IMR-90 (cell line): ENCODE data around the gene TIRAP. TPM values are rescaled to one million over a fixed set of nuclear protein-coding genes. Genes with fewer than 3 reads are reported as not detected.

Source experiments
- ATAC-seq: fragments of 200-7000 bp; cut with Tn5 transposase; 2 replicates; pipeline ENCODE4 v1.9.1; 2020; ENCODE audit warnings: low read depth, mild to moderate bottlenecking, moderate library complexity
- BruUV-seq: library from RNA; stranded (reverse); fragments of 400-500 nt; replicated peaks from 2 replicates; lab custom pipeline; 2021; lab: Mats Ljungman, UMichigan
- CTCF ChIA-PET: fragments of 300-600 bp; formaldehyde crosslinking; extraction: SDS; loops from one replicate; lab custom pipeline; 2021; ENCODE audit warnings: antibody characterized with exemption; lab: Yijun Ruan, JAX
- POLR2A ChIA-PET: fragments of 300-600 bp; sonication (Branson Sonifier 250); formaldehyde crosslinking; loops from one replicate; lab custom pipeline; 2022; ENCODE audit warnings: antibody characterized with exemption; ENCODE audit not compliant: unreplicated experiment; lab: Charles Lee
- DNase-seq: peaks from one replicate; pipeline ENCODE4 v3.0.0; 2013
- H2AFZ ChIP-seq: replicated peaks from 2 replicates; pipeline ENCODE3; 2013; ENCODE audit warnings: low read length, mild to moderate bottlenecking; ENCODE audit not compliant: poor library complexity
- H2AK5ac ChIP-seq: 2 replicates; pipeline ENCODE4 v1.6.1; 2013; ENCODE audit warnings: low read depth, low read length, inconsistent platforms
- H2AK9ac ChIP-seq: replicated peaks from 2 replicates; pipeline ENCODE3; 2013; ENCODE audit warnings: mild to moderate bottlenecking, low read depth, low read length, moderate library complexity; ENCODE audit not compliant: poor library complexity
- H2BK120ac ChIP-seq: 2 replicates; pipeline ENCODE4 v1.6.1; 2013; ENCODE audit warnings: low read depth, low read length, inconsistent platforms
- H2BK15ac ChIP-seq: 3 replicates; pipeline ENCODE4 v1.6.1; 2013; ENCODE audit warnings: low read depth, low read length, inconsistent platforms
- H2BK20ac ChIP-seq: 2 replicates; pipeline ENCODE4 v1.6.1; 2013; ENCODE audit warnings: low read depth, mild to moderate bottlenecking, inconsistent platforms, low read length, moderate library complexity
- H2BK5ac ChIP-seq: 2 replicates; pipeline ENCODE4 v1.6.1; 2013; ENCODE audit warnings: mild to moderate bottlenecking, low read depth, low read length, inconsistent platforms; ENCODE audit not compliant: poor library complexity, severe bottlenecking
- H3K14ac ChIP-seq: replicated peaks from 2 replicates; pipeline ENCODE4 v1.6.1; 2013; ENCODE audit warnings: low read depth, low read length, inconsistent platforms
- H3K18ac ChIP-seq: 2 replicates; pipeline ENCODE4 v1.6.1; 2013; ENCODE audit warnings: low read depth, low read length, control low read depth
- H3K23ac ChIP-seq: 2 replicates; pipeline ENCODE4 v1.6.1; 2013; ENCODE audit warnings: low read depth, low read length, inconsistent platforms
- H3K27ac ChIP-seq: 2 replicates; pipeline ENCODE4 v1.5.1; 2013; ENCODE audit warnings: mild to moderate bottlenecking, control low read depth, low read length; ENCODE audit not compliant: insufficient read depth
- H3K27me3 ChIP-seq: 2 replicates; pipeline ENCODE4 v1.6.1; 2013; ENCODE audit warnings: low read length; ENCODE audit not compliant: control insufficient read depth, insufficient read depth
- H3K36me3 ChIP-seq: 2 replicates; pipeline ENCODE4 v1.6.1; 2013; ENCODE audit warnings: low read length, mixed read lengths; ENCODE audit not compliant: control insufficient read depth, insufficient read depth
- H3K4ac ChIP-seq: 2 replicates; pipeline ENCODE4 v1.6.1; 2013; ENCODE audit warnings: low read depth, low read length, inconsistent platforms
- H3K4me1 ChIP-seq: 2 replicates; pipeline ENCODE4 v1.6.1; 2013; ENCODE audit warnings: low read length, mixed read lengths; ENCODE audit not compliant: control insufficient read depth, insufficient read depth
- H3K4me2 ChIP-seq: 2 replicates; pipeline ENCODE4 v1.6.1; 2013; ENCODE audit warnings: low read depth, mild to moderate bottlenecking, control low read depth, low read length, moderate library complexity
- H3K4me3 ChIP-seq: 2 replicates; pipeline ENCODE4 v1.5.1; 2013; ENCODE audit warnings: low read depth, mild to moderate bottlenecking, control low read depth, low read length, moderate library complexity; ENCODE audit not compliant: insufficient read depth
- H3K56ac ChIP-seq: 2 replicates; pipeline ENCODE4 v1.6.1; 2013; ENCODE audit warnings: low read length, inconsistent platforms; ENCODE audit not compliant: insufficient read depth; ENCODE audit errors: extremely low read depth
- H3K79me1 ChIP-seq, 2 experiments: 2 replicates each; pipeline ENCODE4 v1.6.1; 2013; ENCODE audit warnings: low read length in 2 of 2, inconsistent platforms in 1 of 2, low read depth in 1 of 2
- H3K9ac ChIP-seq: 2 replicates; pipeline ENCODE4 v1.6.1; 2013; ENCODE audit warnings: low read depth, low read length, control low read depth
- H3K9me1 ChIP-seq: 2 replicates; pipeline ENCODE4 v1.6.1; 2013; ENCODE audit warnings: low read length, inconsistent platforms; ENCODE audit not compliant: insufficient read depth
- H3K9me3 ChIP-seq: 2 replicates; pipeline ENCODE4 v1.6.1; 2013; ENCODE audit warnings: low read length; ENCODE audit not compliant: control insufficient read depth, insufficient read depth
- H4K20me1 ChIP-seq: 2 replicates; pipeline ENCODE4 v1.6.1; 2013; ENCODE audit warnings: low read length, inconsistent platforms; ENCODE audit not compliant: insufficient read depth
- H4K5ac ChIP-seq: 2 replicates; pipeline ENCODE4 v1.6.1; 2013; ENCODE audit warnings: mild to moderate bottlenecking, low read depth, low read length, control low read depth
- H4K8ac ChIP-seq, 2 experiments: 2 replicates each; pipeline ENCODE4 v1.6.1; 2013; ENCODE audit warnings: low read depth in 2 of 2, low read length in 2 of 2, control low read depth in 1 of 2, inconsistent platforms in 1 of 2
- H4K91ac ChIP-seq: 2 replicates; pipeline ENCODE4 v1.6.1; 2013; ENCODE audit warnings: low read depth, low read length, inconsistent platforms; ENCODE audit not compliant: insufficient read depth
- BHLHE40 ChIP-seq: fragments of 150-350 bp; IDR thresholded peaks from 2 replicates; pipeline ENCODE4 v1.6.1; 2016; ENCODE audit warnings: mild to moderate bottlenecking, low read depth, low read length
- CEBPB ChIP-seq: IDR thresholded peaks from 2 replicates; pipeline ENCODE4 v1.6.1; 2012; ENCODE audit warnings: low read depth, low read length, improper control_type of control experiment
- CHD1 ChIP-seq: IDR thresholded peaks from 2 replicates; pipeline ENCODE4 v1.6.1; 2012; ENCODE audit warnings: low read depth, low read length, improper control_type of control experiment
- CTCF ChIP-seq: conservative IDR thresholded peaks from 2 replicates; pipeline ENCODE4 v1.5.1; 2012; ENCODE audit warnings: mild to moderate bottlenecking, low read depth, low read length, improper control_type of control experiment
- ELK1 ChIP-seq: fragments of 150-350 bp; IDR thresholded peaks from 2 replicates; pipeline ENCODE4 v1.6.1; 2016; ENCODE audit warnings: low read depth, mild to moderate bottlenecking, low read length, moderate library complexity, borderline replicate concordance
- FOS ChIP-seq: fragments of 150-350 bp; IDR thresholded peaks from 2 replicates; pipeline ENCODE4 v1.6.1; 2016; ENCODE audit warnings: low read depth, low read length
- MAFK ChIP-seq: IDR thresholded peaks from 2 replicates; pipeline ENCODE4 v1.6.1; 2012; ENCODE audit warnings: low read depth, low read length, improper control_type of control experiment
- MAZ ChIP-seq: IDR thresholded peaks from 2 replicates; pipeline ENCODE4 v1.6.1; 2012; ENCODE audit warnings: low read depth, mild to moderate bottlenecking, low read length, improper control_type of control experiment, moderate library complexity, borderline replicate concordance
- MXI1 ChIP-seq: IDR thresholded peaks from 2 replicates; pipeline ENCODE4 v1.6.1; 2012; ENCODE audit warnings: low read depth, mild to moderate bottlenecking, low read length, moderate library complexity, borderline replicate concordance
- NFE2L2 ChIP-seq: fragments of 150-350 bp; IDR thresholded peaks from 2 replicates; pipeline ENCODE4 v1.6.1; 2016; ENCODE audit warnings: low read depth, mild to moderate bottlenecking, low read length
- POLR2A ChIP-seq: IDR thresholded peaks from 2 replicates; pipeline ENCODE4 v1.6.1; 2012; ENCODE audit warnings: mild to moderate bottlenecking, low read depth, low read length
- RAD21 ChIP-seq: IDR thresholded peaks from 2 replicates; pipeline ENCODE4 v1.6.1; 2012; ENCODE audit warnings: low read length, improper control_type of control experiment
- RCOR1 ChIP-seq: IDR thresholded peaks from 2 replicates; pipeline ENCODE4 v1.6.1; 2012; ENCODE audit warnings: mild to moderate bottlenecking, low read length, improper control_type of control experiment; ENCODE audit not compliant: insufficient replicate concordance
- RFX5 ChIP-seq: IDR thresholded peaks from 2 replicates; pipeline ENCODE4 v1.8.0; 2012; ENCODE audit warnings: low read depth, mild to moderate bottlenecking, low read length, moderate library complexity
- SMC3 ChIP-seq: fragments of 150-350 bp; IDR thresholded peaks from 2 replicates; pipeline ENCODE4 v1.6.1; 2016; ENCODE audit warnings: low read depth, mild to moderate bottlenecking, antibody characterized with exemption, low read length, moderate library complexity
- WGBS, 2 experiments: methylation state at CpG; one replicate each; pipeline versions ENCODE4 v1.1.5 to v1.1.7; 2013; ENCODE audit warnings: missing lambda C conversion rate in 2 of 2; ENCODE audit not compliant: insufficient read length in 1 of 2; ENCODE audit errors: extremely low coverage in 2 of 2; 5-methylcytosine and 5-hydroxymethylcytosine counted together
- dilution Hi-C: fragments of 300-500 bp; cut with HindIII; formaldehyde crosslinking; loops from one replicate; pipeline ENCODE4 v1.14.3; 2018; ENCODE audit warnings: low sequenced_read_pairs; ENCODE audit not compliant: unreplicated experiment
- in situ Hi-C: fragments of 300-500 bp; cut with MboI; formaldehyde crosslinking; loops from 3 replicates; pipeline ENCODE4 v1.14.3; 2019; ENCODE audit warnings: low sequenced_read_pairs, inconsistent platforms, mixed read lengths
- intact Hi-C: fragments of 100-400 bp; cut with micrococcal nuclease; formaldehyde crosslinking; loops from 2 replicates; pipeline ENCODE4 v1.10.0; 2022
- polyA plus RNA-seq, 3 experiments: library from polyadenylated mRNA; depleted of rRNA; stranded (reverse); fragments of >200 nt; gene quantifications; 2 replicates each; pipeline ENCODE4 v1.2.3, GENCODE V29; 2012; ENCODE audit warnings: low replicate concordance in 1 of 3
- total RNA-seq: library from RNA; depleted of rRNA; stranded (reverse); fragments of >200 nt; gene quantifications from 2 replicates; pipeline ENCODE4 v1.2.3, GENCODE V29; 2012
- TF ChIP-seq, protein P1 (sequence below): fragments of 150-350 bp; IDR thresholded peaks from 2 replicates; pipeline ENCODE4 v1.6.1; 2017; ENCODE audit warnings: mild to moderate bottlenecking, antibody characterized with exemption, low read length, low read depth

TIRAP gene
- total and polyA plus RNA-seq, 2 of the 4 experiments (the other 2 are of a cell fraction): 3.0 to 7.4 TPM

- Histone ChIP-seq H2BK120ac (no peak overlapping the region), H3K4me3 (no peak overlapping the region), H3K79me1 (peaks cover 4 to 26% of the 10 kb centered on the region in 2 experiments), H3K36me3 (peaks cover 28% of the 10 kb centered on the region), H2AK9ac (no peak overlapping the region), H2AFZ (no peak overlapping the region), H3K56ac (no peak overlapping the region), H4K5ac (no peak overlapping the region), H3K27me3 (no peaks in the 10 kb centered on the region), H3K9ac (no peak overlapping the region), H4K20me1 (no peaks in the 10 kb centered on the region), H2BK20ac (no peak overlapping the region), H2BK15ac (no peak overlapping the region), H3K4ac (no peak overlapping the region), H2AK5ac (no peak overlapping the region), H3K9me3 (no peaks in the 10 kb centered on the region), H4K91ac (no peak overlapping the region), H3K9me1 (0 out of 2 replicates have a peak, but pooled peaks cover 5% of the 10 kb centered on the region), H3K4me2 (no peak overlapping the region), H3K14ac (no peak overlapping the region), H2BK5ac (no peak overlapping the region), H4K8ac (no peak overlapping the region), H3K4me1 (no peaks in the 10 kb centered on the region), H3K23ac (no peak overlapping the region), H3K27ac (no peak overlapping the region), H3K18ac (no peak overlapping the region)
- POLR2A ChIA-PET: no interaction called here
- dilution Hi-C loops: no loop called here
- no TSS peak for BruUV-seq
- CTCF ChIA-PET: no interaction called here
- in situ Hi-C loops: no loop called here
- no CpG with 5 or more reads among the region's 6 CpGs for WGBS, 2 experiments
- DNase-seq (no peak), ATAC-seq (no peak)
- TF ChIP-seq MXI1 (no peak), MAZ (no peak), RAD21 (no peak), ELK1 (no peak), BHLHE40 (no peak), SMC3 (no peak), CTCF (no peak), POLR2A (no peak), MAFK (no peak), FOS (no peak), RFX5 (no peak), CEBPB (no peak), NFE2L2 (no peak), CHD1 (no peak), RCOR1 (no peak)
- TF ChIP-seq, protein P1, sequence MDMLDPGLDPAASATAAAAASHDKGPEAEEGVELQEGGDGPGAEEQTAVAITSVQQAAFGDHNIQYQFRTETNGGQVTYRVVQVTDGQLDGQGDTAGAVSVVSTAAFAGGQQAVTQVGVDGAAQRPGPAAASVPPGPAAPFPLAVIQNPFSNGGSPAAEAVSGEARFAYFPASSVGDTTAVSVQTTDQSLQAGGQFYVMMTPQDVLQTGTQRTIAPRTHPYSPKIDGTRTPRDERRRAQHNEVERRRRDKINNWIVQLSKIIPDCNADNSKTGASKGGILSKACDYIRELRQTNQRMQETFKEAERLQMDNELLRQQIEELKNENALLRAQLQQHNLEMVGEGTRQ: no peak
- intact Hi-C loops: no loop called here
These were observed 5.3 kb downstream of the TIRAP start for GRCh38 chr11:126288237-126288636.
